GM12874 (cell line): Measurements from ENCODE around the gene OPCML.

Source experiments
- CTCF ChIP-seq: IDR thresholded peaks from 2 replicates; pipeline ENCODE4 v1.5.1; 2011; ENCODE audit warnings: low read depth, mild to moderate bottlenecking, control low read depth, low read length, moderate library complexity; ENCODE audit not compliant: insufficient read depth

OPCML gene

GRCh38 chr11:133347988-133348387 is 184.3 kb downstream of the OPCML start:
- no peak for TF ChIP-seq CTCF

GRCh38 chr11:133346137-133346536 is 186.2 kb downstream of the OPCML start:
- TF ChIP-seq CTCF, result no peak

- TF ChIP-seq CTCF, result no peak
These were observed 188.3 kb downstream of the OPCML start for GRCh38 chr11:133343951-133344350.

GRCh38 chr11:133339495-133340140 is 192.7 kb downstream of the OPCML start:
- TF ChIP-seq CTCF, result no peak

GRCh38 chr11:133338588-133338987 is 193.7 kb downstream of the OPCML start:
- TF ChIP-seq CTCF, result no peak

- TF ChIP-seq CTCF, result no peak
These were observed 194.3 kb downstream of the OPCML start for GRCh38 chr11:133337951-133338418.

GRCh38 chr11:133337193-133337592 is 195.1 kb downstream of the OPCML start:
- TF ChIP-seq CTCF, result no peak
